ENCODE measurements around the gene HYKK. TPM values are rescaled to one million over a fixed set of nuclear protein-coding genes. Genes with fewer than 3 reads are reported as not detected.

The HYKK gene
- total and polyA plus RNA-seq, 2 of the 8 experiments (the other 6 are each of a cell fraction or from before 2014, with no cell fraction given) = 2.0 to 3.7 TPM

GRCh38 chr15:78502641-78503040, 4.7 kb upstream of the HYKK start (continued):
- TF ChIP-seq, protein P1, sequence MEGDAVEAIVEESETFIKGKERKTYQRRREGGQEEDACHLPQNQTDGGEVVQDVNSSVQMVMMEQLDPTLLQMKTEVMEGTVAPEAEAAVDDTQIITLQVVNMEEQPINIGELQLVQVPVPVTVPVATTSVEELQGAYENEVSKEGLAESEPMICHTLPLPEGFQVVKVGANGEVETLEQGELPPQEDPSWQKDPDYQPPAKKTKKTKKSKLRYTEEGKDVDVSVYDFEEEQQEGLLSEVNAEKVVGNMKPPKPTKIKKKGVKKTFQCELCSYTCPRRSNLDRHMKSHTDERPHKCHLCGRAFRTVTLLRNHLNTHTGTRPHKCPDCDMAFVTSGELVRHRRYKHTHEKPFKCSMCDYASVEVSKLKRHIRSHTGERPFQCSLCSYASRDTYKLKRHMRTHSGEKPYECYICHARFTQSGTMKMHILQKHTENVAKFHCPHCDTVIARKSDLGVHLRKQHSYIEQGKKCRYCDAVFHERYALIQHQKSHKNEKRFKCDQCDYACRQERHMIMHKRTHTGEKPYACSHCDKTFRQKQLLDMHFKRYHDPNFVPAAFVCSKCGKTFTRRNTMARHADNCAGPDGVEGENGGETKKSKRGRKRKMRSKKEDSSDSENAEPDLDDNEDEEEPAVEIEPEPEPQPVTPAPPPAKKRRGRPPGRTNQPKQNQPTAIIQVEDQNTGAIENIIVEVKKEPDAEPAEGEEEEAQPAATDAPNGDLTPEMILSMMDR (IDR thresholded peaks at IDR 0.05; ENCODE audit: control extremely low read depth in 1 of 3, insufficient read depth in 1 of 3, low read depth in 1 of 3, low read length in 3 of 3) = no peak
- TF ChIP-seq CEBPB (IDR thresholded peaks at IDR 0.05; ENCODE audit: low read depth, low read length) (no peak), TEAD4 (IDR thresholded peaks at IDR 0.05; ENCODE audit: low read depth, low read length) (no peak), SIN3A (conservative IDR thresholded peaks at IDR 0.05 in 1 of 2, IDR thresholded peaks at IDR 0.05 in 1 of 2; ENCODE audit: low read depth in 1 of 2, low read length in 2 of 2) (no peak)
- TF ChIP-seq, protein P2, sequence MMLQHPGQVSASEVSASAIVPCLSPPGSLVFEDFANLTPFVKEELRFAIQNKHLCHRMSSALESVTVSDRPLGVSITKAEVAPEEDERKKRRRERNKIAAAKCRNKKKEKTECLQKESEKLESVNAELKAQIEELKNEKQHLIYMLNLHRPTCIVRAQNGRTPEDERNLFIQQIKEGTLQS (IDR thresholded peaks at IDR 0.05; ENCODE audit: insufficient read depth, low read depth, low read length) = no peak
